GM10266 (cell line): ENCODE results near the gene AUTS2.

Experiments
- DNase-seq: peaks from one replicate; pipeline ENCODE4 v3.0.0; 2012; ENCODE audit errors: extremely low spot score
- TF ChIP-seq, protein P1 (sequence below): IDR thresholded peaks from 2 replicates; pipeline ENCODE4 v1.5.1; 2012; ENCODE audit warnings: mild to moderate bottlenecking, low read depth; ENCODE audit not compliant: control insufficient read depth, insufficient read depth; ENCODE audit errors: missing control alignments

The AUTS2 gene

DNA sequence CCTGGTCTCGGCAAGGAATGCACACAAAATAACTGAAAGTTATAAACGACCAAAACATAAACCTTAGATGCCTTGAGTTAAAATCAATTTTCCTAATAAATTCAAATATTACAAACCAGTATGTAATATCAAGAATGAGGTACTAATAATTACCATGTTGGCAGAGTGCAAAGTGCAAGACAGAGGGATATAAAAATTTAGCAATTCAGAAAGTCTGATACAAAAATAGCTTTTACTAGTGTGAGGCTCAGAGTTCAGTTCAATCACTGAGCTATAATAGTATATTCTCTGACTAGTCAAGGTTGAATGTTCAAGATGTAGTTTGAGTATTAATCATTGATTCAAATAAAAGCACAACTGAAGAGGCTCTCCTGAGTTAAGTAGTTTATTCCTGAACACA lies 4.8 kb upstream of the AUTS2 start:
- no peak for DNase-seq
- TF ChIP-seq, protein P1, sequence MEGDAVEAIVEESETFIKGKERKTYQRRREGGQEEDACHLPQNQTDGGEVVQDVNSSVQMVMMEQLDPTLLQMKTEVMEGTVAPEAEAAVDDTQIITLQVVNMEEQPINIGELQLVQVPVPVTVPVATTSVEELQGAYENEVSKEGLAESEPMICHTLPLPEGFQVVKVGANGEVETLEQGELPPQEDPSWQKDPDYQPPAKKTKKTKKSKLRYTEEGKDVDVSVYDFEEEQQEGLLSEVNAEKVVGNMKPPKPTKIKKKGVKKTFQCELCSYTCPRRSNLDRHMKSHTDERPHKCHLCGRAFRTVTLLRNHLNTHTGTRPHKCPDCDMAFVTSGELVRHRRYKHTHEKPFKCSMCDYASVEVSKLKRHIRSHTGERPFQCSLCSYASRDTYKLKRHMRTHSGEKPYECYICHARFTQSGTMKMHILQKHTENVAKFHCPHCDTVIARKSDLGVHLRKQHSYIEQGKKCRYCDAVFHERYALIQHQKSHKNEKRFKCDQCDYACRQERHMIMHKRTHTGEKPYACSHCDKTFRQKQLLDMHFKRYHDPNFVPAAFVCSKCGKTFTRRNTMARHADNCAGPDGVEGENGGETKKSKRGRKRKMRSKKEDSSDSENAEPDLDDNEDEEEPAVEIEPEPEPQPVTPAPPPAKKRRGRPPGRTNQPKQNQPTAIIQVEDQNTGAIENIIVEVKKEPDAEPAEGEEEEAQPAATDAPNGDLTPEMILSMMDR: no peak

DNA sequence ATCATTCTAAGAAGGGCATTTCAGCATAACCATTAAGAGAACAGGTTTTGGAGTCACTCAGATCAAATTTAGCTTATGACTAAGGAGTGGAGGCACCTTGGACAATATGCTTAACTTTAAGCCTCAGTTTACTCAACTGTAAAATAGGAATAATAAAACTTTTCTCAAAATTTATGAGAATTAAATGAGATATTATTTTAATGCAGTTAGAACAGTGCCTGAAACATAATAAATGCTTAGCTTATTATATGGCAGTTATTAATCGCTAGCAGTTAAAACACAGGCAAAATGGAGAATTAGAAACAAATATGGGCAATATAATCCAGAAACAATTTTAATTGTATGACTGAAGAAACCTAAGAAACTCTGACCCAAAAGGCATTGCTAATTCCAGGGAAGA lies 2.9 kb upstream of the AUTS2 start:
- DNase-seq: no peak
- TF ChIP-seq, protein P1: no peak

DNA sequence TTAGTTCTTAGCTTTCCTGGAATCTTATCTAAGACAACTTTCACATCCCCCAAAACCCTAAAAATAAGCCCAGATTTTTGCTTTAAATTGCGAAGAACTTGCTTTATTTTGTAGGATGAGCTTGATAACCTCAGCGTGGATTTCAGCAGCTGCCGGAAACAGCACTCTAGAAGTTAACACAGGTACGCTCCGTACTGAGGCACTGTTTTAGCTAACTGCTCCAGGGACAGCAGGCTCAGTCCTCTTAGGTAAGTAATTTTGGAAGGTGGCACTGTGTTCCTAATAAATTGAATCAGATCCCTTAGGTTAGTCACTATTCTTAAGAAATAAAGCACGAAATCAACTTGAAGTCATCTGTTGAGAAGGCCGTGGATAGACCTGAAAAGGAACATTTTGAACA lies 2.2 kb upstream of the AUTS2 start:
- DNase-seq: no peak
- TF ChIP-seq, protein P1: no peak

DNA sequence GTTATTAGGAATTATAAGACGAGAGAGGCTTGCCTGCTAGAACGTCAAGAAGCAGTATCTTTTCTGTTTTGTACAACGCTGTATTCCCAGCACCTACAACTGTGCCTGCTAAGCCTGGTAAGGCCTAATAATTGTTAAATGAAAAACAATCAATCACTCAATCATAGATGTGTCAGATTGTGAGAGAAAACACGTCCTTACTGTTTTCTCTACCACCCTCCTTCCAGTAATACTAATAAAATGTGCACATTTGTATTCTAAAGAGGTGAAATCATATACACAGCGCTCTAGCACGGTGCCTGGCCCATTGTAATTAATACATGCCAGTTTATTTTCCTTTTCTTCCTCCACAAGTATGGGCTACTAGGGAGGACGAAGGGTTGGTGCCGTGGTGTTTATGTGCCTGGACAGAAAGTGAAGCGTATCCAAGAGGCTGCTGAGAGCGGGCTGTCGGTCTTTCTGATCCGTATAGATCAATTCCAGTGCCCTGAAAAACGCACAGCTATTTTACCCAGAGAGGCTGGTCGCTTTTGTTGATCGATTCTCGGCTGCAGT lies 1.5 kb upstream of the AUTS2 start:
- no peak for DNase-seq

DNA sequence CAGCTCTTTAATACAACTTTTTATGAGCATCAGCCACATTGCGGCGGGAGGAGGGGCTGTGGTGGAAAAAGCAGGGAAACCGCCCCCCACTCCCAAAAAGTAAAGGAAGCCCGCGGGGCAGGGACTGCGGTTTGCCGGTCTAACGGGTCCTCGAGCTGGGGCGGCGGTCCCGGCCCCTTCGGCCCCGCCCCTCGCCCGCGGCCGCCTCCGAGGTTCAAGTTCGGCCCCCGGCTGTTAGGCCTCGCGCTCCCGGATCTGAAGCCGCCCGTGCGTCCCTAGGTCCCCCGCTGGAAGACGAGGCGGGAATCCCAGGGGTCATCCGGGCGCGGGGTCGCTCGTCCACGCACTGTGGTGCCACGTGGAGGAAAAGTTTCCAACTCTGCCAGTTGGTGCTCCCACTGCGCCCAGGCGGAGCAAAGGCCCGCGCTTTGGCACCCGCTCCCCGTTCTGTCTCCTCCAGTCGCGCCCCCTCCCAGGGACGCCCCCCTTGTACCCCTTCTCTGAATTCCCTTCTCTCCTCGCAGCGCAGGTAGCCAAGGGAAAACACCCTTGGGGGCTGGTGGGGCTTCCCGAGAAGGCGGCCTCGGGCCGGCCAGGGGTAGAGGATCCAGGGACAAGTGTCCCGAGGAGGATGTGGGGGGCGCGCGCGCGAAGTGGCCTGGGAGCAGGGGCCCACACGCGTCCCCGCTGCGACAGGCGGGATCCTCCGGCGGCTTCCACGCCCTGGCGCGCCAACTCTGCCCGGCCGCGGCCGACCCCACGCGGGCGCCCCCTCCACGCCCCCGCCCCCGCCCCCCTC lies 798 bp upstream of the AUTS2 start:
- TF ChIP-seq, protein P1: no peak
- peak; percentile 39 for DNase-seq

More for the DNA sequence above, 1.5 kb upstream of the AUTS2 start:
- TF ChIP-seq, protein P1: no peak

DNA sequence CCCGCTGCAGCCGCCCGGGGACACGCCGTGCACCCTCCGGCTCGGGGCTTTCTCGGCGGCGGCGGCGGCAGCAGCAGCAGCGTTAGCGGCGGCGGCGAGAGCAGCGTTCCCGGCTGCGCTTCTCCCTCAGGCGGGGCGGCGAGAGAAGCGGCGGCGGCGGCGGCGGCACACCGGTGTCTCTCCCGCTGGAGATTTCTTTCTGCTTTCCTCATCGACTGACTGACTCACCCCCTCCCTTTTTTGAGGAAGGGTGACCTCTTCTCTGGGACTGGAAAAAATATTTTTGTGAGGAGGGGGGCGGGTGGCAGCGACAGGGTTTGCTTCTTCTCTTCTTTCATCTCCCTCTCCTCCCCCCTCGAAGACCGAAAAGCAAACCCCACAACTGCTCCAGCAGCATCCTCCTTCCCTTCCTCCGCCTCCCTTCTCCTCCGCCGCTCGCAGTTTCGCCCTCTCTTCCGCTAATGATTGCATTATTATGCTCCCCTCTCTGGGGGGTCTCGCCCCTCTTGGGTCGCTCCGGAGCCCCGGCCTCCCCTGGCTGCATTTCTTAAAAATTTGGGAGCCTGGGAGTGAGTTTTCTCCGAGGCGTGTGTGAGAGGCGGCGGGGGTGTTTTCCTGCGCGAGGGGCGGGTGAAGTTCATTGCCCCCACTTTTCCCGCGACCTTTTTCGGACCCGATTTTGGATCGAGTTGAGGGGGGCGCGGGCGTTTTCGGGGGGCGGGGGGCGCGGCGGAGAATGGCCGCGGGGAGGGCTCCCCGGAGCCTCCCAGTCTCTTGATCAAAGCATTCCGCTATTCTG lies 411 bp downstream of the AUTS2 start:
- peak; percentile 65 for DNase-seq
- TF ChIP-seq, protein P1: no peak

DNA sequence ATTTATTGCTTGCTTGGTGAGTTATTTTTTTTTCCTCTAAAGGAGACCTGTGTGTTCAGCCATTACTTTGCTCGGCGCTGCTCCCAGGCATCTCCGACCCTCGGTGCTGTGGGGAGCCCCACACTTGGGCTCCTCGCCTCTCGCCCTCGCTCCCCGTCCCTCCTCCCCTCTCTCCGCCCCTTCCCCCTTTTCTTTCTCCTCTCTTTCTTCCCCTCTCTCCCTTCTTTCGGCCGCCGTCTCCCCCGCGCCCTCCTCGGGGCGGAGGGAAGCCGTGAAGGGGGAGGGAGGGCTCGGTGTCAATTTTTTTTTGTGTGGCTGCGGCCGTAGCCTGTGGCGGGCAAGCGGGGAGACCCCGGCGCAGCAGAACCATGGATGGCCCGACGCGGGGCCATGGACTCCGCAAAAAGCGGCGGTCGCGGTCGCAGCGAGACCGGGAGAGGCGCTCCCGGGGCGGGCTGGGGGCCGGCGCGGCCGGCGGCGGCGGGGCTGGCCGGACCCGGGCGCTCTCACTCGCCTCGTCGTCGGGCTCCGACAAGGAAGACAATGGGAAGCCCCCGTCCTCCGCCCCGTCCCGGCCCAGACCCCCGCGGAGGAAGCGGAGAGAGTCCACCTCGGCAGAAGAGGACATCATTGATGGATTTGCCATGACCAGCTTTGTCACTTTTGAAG lies 1.1 kb downstream of the AUTS2 start:
- DNase-seq: peak; percentile 51
- TF ChIP-seq, protein P1: no peak
